ENCODE data around the gene MYBPHL. TPM values are rescaled to one million over a fixed set of nuclear protein-coding genes. Genes with fewer than 3 reads are reported as not detected.

MYBPHL gene
- total and polyA plus RNA-seq, 2 of the 13 experiments (the other 11 are each of a cell fraction or from before 2014, with no cell fraction given) = 3.7 to 3.8 TPM

DNA sequence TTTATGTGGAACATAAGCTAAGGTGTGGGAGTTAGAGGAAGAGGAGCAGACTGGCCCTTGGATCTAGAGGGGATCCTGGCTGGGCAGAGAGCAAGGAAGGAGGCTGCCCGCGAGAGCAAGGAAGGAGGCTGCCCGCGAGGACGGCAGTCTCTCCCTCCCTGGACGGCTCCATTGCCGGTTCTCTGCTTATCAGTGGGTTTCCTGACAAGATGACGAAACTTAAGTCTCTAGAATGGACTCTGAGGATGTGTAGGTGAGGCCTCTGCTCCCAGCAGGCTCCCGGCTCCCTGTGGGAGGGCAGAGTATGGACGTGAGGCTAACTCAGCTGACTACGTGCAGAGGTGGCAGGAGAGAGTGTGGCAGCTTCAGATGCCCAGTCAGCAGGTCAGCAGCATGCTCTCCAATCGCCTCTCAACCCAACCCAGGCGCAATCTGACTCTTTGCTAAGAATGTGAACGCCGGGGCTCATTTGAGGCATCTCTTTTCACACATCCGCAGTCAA, 6.1 kb downstream of the MYBPHL start:
- H3K36me3 ChIP-seq (replicated peaks in 1 of 2; ENCODE audit: control insufficient read depth in 1 of 2, insufficient read depth in 2 of 2, low read length in 2 of 2) = no peaks in the 10 kb centered on the region
- WGBS (ENCODE audit: low lambda C conversion rate) = 87% methylated on average over 9 of the region's 16 CpGs
- H3K9ac ChIP-seq (ENCODE audit: insufficient read depth, low read depth, low read length) = peak overlapping the region; percentile 82; the same call in 1 of the 2 replicates
- H3K27me3 ChIP-seq (ENCODE audit: control insufficient read depth in 1 of 2, insufficient read depth in 2 of 2, low read length in 2 of 2) = no peaks in the 10 kb centered on the region
- ChIA-PET CTCF (ENCODE audit: low intra/inter-chr PET ratio, low total read pairs) (no interaction called here), POLR2A (interaction anchor here (0.6 to 2.2 kb wide), 6 partner anchors 13 to 97 kb away, joined by 3 to 28 read pairs (median 17); partner anchors contain the start of genes PSRC1 and SORT1)
- no TSS peak for BruUV-seq (replicated peaks)
- DNase-seq (ENCODE audit: low spot score) (no peak), ATAC-seq (no peak), FAIRE-seq (peak; percentile 40)
- peaks cover 69% of the 10 kb centered on the region for H3K4me1 ChIP-seq (ENCODE audit: insufficient read depth, low read length)
- H3K9me3 ChIP-seq (ENCODE audit: low read length) = no peaks in the 10 kb centered on the region
- H3K79me2 ChIP-seq (ENCODE audit: insufficient read depth, low read length) = no peaks in the 10 kb centered on the region
- intact Hi-C loops (cut with micrococcal nuclease; ENCODE audit: unreplicated experiment) (no loop called here), in situ Hi-C loops (cut with HindIII; ENCODE audit: extremely low pct_ligation_motif_present, low pct_unique_long_range_greater_than_20kb) (no loop called here)
- H4K20me1 ChIP-seq (ENCODE audit: insufficient read depth, low read length) = no peaks in the 10 kb centered on the region
- H2AFZ ChIP-seq (ENCODE audit: low read length) = no peak overlapping the region
- H3K4me2 ChIP-seq (ENCODE audit: low read depth, low read length) = peak overlapping the region; percentile 84; the same call in 1 of the 2 replicates
- no peak overlapping the region for H3K4me3 ChIP-seq (replicated peaks in 1 of 3; ENCODE audit: insufficient read depth in 1 of 3, low read depth in 2 of 3, low read length in 3 of 3)
- peak overlapping the region; percentile 96 for H3K27ac ChIP-seq (ENCODE audit: extremely low read length, insufficient read depth, low read length)
- no peak for TF ChIP-seq ZNF567 (CRISPR knock-in tag; IDR thresholded peaks at IDR 0.05; ENCODE audit: borderline replicate concordance)
- TF ChIP-seq REXO4 (CRISPR knock-in tag; IDR thresholded peaks at IDR 0.05; ENCODE audit: borderline replicate concordance) = no peak
- TF ChIP-seq, protein P1, sequence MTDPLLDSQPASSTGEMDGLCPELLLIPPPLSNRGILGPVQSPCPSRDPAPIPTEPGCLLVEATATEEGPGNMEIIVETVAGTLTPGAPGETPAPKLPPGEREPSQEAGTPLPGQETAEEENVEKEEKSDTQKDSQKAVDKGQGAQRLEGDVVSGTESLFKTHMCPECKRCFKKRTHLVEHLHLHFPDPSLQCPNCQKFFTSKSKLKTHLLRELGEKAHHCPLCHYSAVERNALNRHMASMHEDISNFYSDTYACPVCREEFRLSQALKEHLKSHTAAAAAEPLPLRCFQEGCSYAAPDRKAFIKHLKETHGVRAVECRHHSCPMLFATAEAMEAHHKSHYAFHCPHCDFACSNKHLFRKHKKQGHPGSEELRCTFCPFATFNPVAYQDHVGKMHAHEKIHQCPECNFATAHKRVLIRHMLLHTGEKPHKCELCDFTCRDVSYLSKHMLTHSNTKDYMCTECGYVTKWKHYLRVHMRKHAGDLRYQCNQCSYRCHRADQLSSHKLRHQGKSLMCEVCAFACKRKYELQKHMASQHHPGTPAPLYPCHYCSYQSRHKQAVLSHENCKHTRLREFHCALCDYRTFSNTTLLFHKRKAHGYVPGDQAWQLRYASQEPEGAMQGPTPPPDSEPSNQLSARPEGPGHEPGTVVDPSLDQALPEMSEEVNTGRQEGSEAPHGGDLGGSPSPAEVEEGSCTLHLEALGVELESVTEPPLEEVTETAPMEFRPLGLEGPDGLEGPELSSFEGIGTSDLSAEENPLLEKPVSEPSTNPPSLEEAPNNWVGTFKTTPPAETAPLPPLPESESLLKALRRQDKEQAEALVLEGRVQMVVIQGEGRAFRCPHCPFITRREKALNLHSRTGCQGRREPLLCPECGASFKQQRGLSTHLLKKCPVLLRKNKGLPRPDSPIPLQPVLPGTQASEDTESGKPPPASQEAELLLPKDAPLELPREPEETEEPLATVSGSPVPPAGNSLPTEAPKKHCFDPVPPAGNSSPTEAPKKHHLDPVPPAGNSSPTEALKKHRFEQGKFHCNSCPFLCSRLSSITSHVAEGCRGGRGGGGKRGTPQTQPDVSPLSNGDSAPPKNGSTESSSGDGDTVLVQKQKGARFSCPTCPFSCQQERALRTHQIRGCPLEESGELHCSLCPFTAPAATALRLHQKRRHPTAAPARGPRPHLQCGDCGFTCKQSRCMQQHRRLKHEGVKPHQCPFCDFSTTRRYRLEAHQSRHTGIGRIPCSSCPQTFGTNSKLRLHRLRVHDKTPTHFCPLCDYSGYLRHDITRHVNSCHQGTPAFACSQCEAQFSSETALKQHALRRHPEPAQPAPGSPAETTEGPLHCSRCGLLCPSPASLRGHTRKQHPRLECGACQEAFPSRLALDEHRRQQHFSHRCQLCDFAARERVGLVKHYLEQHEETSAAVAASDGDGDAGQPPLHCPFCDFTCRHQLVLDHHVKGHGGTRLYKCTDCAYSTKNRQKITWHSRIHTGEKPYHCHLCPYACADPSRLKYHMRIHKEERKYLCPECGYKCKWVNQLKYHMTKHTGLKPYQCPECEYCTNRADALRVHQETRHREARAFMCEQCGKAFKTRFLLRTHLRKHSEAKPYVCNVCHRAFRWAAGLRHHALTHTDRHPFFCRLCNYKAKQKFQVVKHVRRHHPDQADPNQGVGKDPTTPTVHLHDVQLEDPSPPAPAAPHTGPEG (CRISPR knock-in tag; IDR thresholded peaks at IDR 0.05) = no peak
- TF ChIP-seq ZNF451 (CRISPR knock-in tag; IDR thresholded peaks at IDR 0.05) = no peak
- no peak for TF ChIP-seq RORA (CRISPR knock-in tag; IDR thresholded peaks at IDR 0.05)
- TF ChIP-seq PRMT3 (CRISPR knock-in tag; IDR thresholded peaks at IDR 0.05; ENCODE audit: borderline replicate concordance, low read depth) = no peak
- TF ChIP-seq ZNF746 (CRISPR knock-in tag; IDR thresholded peaks at IDR 0.05) = 0 out of 2 replicates have a peak, but pooled peaks have one; percentile 55
- TF ChIP-seq, protein P2, sequence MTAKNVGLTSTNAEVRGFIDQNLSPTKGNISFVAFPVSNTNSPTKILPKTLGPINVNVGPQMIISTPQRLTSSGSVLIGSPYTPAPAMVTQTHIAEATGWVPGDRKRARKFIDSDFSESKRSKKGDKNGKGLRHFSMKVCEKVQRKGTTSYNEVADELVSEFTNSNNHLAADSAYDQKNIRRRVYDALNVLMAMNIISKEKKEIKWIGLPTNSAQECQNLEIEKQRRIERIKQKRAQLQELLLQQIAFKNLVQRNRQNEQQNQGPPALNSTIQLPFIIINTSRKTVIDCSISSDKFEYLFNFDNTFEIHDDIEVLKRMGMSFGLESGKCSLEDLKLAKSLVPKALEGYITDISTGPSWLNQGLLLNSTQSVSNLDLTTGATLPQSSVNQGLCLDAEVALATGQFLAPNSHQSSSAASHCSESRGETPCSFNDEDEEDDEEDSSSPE (CRISPR knock-in tag; IDR thresholded peaks at IDR 0.05) = no peak
- no peak for TF ChIP-seq ZNF235 (CRISPR knock-in tag; IDR thresholded peaks at IDR 0.05; ENCODE audit: borderline replicate concordance)
- no peak for TF ChIP-seq NR3C1 (CRISPR knock-in tag; IDR thresholded peaks at IDR 0.05)
- no peak for TF ChIP-seq HOXA5 (CRISPR knock-in tag; IDR thresholded peaks at IDR 0.05)
- no peak for TF ChIP-seq ZNF143 (CRISPR knock-in tag; IDR thresholded peaks at IDR 0.05)
- TF ChIP-seq TP53 (CRISPR knock-in tag; conservative IDR thresholded peaks at IDR 0.05) = no peak
- TF ChIP-seq HHEX (CRISPR knock-in tag; IDR thresholded peaks at IDR 0.05) = no peak
- TF ChIP-seq SOX6 (IDR thresholded peaks at IDR 0.05) = no peak
- TF ChIP-seq SOX6 (CRISPR knock-in tag; IDR thresholded peaks at IDR 0.05) = no peak
- TF ChIP-seq HNRNPL (IDR thresholded peaks at IDR 0.05; ENCODE audit: low read depth, low read length) = 0 out of 2 replicates have a peak, but pooled peaks have one; percentile 13
- no peak for TF ChIP-seq SSRP1 (CRISPR knock-in tag; IDR thresholded peaks at IDR 0.05)
